ENCODE data around the gene IVNS1ABP. TPM values are rescaled to one million over a fixed set of nuclear protein-coding genes. Genes with fewer than 3 reads are reported as not detected.

Gene IVNS1ABP
- total and polyA plus RNA-seq, 8 donors = 19.3 to 297 (median 54.1) TPM

DNA sequence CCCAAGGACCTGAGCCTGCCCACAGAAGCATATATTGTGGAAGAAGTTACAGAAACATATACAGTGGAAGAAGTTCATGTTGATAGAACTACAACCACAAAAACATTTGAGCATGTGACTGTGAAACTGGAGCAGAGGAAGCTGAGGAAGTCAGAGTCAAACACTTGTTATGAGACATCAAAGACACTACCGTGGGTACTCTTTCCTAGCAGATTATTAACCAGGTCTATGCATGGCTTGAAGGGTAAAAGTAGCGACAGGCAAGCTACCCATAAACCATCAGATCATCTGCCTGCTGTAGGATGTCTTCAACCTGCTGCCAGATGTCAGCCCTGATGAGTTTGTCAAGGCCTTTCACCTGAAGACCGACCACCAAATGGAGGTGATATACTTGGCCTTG is 35.8 kb downstream of the IVNS1ABP start:
- H3K27ac ChIP-seq = no peak overlapping the region
- H3K36me3 ChIP-seq = peaks cover 0 to 30% (median 23%) of the 10 kb centered on the region in 4 donors
- no peaks in the 10 kb centered on the region for H3K9me3 ChIP-seq
- intact Hi-C loops (cut with DNase I; ENCODE audit: low total_unique reads) = no loop called here
- TF ChIP-seq EP300 (IDR thresholded peaks at IDR 0.05) (no peak), POLR2A (IDR thresholded peaks at IDR 0.05) (no peak), POLR2AphosphoS5 (IDR thresholded peaks at IDR 0.05) (no peak)
- TF ChIP-seq, protein P1, sequence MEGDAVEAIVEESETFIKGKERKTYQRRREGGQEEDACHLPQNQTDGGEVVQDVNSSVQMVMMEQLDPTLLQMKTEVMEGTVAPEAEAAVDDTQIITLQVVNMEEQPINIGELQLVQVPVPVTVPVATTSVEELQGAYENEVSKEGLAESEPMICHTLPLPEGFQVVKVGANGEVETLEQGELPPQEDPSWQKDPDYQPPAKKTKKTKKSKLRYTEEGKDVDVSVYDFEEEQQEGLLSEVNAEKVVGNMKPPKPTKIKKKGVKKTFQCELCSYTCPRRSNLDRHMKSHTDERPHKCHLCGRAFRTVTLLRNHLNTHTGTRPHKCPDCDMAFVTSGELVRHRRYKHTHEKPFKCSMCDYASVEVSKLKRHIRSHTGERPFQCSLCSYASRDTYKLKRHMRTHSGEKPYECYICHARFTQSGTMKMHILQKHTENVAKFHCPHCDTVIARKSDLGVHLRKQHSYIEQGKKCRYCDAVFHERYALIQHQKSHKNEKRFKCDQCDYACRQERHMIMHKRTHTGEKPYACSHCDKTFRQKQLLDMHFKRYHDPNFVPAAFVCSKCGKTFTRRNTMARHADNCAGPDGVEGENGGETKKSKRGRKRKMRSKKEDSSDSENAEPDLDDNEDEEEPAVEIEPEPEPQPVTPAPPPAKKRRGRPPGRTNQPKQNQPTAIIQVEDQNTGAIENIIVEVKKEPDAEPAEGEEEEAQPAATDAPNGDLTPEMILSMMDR (IDR thresholded peaks at IDR 0.05) = no peak
- H3K4me3 ChIP-seq = no peak overlapping the region
- H3K27me3 ChIP-seq = no peaks in the 10 kb centered on the region
- WGBS, 5 donors = 67 to 75% (median 71%) methylated on average over 3 of the region's 3 CpGs
- DNase-seq = peak in 1 of 2 donors; percentile 43
- H3K4me1 ChIP-seq = no peaks in the 10 kb centered on the region

DNA sequence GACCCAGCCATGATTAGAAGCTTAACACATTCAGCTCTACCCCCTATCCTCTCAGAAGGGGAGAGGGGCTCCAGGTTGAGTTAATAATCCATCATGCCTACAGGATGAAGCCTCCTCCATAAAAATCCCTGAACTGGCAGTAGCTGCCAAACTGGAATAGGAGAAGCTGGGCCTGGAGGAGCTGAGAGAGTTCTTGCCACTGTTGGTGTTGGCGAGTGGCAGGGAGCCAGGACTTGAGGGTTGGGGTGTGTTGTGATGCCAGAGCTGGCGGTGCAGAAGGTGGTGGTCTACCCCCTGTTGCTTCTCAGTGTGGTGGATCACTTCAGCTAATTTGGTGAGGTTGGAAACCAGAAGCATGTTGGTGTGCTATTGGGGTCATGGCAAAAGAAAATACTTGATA is 36.5 kb downstream of the IVNS1ABP start:
- H3K4me1 ChIP-seq = no peaks in the 10 kb centered on the region
- TF ChIP-seq POLR2A (IDR thresholded peaks at IDR 0.05) = no peak
- TF ChIP-seq, protein P1 (IDR thresholded peaks at IDR 0.05) = no peak
- 88 to 100% (median 99%) methylated on average over 2 of the region's 2 CpGs for WGBS, 5 donors
- H3K27me3 ChIP-seq = no peaks in the 10 kb centered on the region
- intact Hi-C loops (cut with DNase I; ENCODE audit: low total_unique reads) = no loop called here
- H3K4me3 ChIP-seq = no peak overlapping the region
- peaks cover 0 to 30% (median 23%) of the 10 kb centered on the region in 4 donors for H3K36me3 ChIP-seq
- no peak overlapping the region for H3K27ac ChIP-seq
- DNase-seq = no peak
- H3K9me3 ChIP-seq = no peaks in the 10 kb centered on the region

DNA sequence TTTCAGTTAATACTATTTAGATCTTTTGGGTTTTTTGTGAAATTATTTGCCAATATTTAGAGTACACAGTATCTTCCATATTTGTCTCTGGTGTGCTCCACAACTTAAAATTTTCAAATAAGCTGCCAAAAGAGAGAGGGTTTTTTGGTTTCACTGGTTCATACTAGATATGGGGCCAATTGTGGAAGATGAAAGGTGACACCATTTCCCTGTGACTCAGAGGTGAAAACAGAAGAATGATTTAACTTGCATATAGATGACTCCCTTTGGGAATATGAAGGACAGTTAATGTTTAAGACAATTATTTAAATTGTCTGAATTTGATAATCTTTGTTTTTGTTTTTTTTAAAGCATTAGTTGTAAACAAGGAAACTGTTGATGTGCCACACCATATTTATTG is 37.5 kb downstream of the IVNS1ABP start:
- TF ChIP-seq POLR2A (IDR thresholded peaks at IDR 0.05) = no peak
- TF ChIP-seq, protein P1 (IDR thresholded peaks at IDR 0.05) = no peak
- no peak for TF ChIP-seq POLR2AphosphoS5 (IDR thresholded peaks at IDR 0.05)
- TF ChIP-seq EP300 (IDR thresholded peaks at IDR 0.05) = no peak
- intact Hi-C loops (cut with DNase I; ENCODE audit: low total_unique reads) = no loop called here
- H3K27me3 ChIP-seq = no peaks in the 10 kb centered on the region

DNA sequence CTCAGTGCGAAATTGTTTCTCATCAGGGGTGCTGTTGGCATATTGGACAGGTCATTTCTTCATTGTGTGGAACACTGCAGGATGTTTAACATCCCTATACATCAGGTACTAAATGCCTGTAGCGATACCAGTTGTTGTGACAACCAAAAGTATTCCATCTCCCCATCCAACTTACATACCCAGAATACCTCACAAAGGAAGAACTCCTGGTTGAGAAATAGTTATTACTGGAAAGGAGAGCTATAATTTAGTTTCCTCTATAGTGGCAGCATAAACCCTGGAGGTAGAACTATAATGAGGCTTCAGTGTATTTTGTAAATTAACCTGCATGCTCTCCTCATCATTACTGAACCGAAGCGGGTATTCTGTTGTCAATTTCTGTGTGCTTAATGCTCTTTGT is 45.1 kb downstream of the IVNS1ABP start:
- WGBS, 5 donors = 68 to 92% (median 90%) methylated on average over 4 of the region's 4 CpGs

More for the DNA sequence above, 37.5 kb downstream of the IVNS1ABP start:
- Histone ChIP-seq H3K4me1 (no peaks in the 10 kb centered on the region), H3K36me3 (peaks cover 0 to 30% (median 23%) of the 10 kb centered on the region in 4 donors), H3K9me3 (no peaks in the 10 kb centered on the region), H3K27ac (no peak overlapping the region), H3K4me3 (no peak overlapping the region)
- no peak for DNase-seq

More for the DNA sequence above, 45.1 kb downstream of the IVNS1ABP start:
- peaks cover 0 to 3% (median 0%) of the 10 kb centered on the region in 4 donors for H3K36me3 ChIP-seq
- DNase-seq = no peak
- H3K9me3 ChIP-seq = no peaks in the 10 kb centered on the region
- H3K27ac ChIP-seq = no peak overlapping the region
- intact Hi-C loops (cut with DNase I; ENCODE audit: low total_unique reads) = no loop called here
- H3K4me3 ChIP-seq = no peak overlapping the region
- H3K4me1 ChIP-seq = no peaks in the 10 kb centered on the region
- H3K27me3 ChIP-seq = no peaks in the 10 kb centered on the region
- TF ChIP-seq, protein P1 (IDR thresholded peaks at IDR 0.05) = no peak
- no peak for TF ChIP-seq POLR2A (IDR thresholded peaks at IDR 0.05)
- TF ChIP-seq EP300 (IDR thresholded peaks at IDR 0.05) = no peak
- no peak for TF ChIP-seq POLR2AphosphoS5 (IDR thresholded peaks at IDR 0.05)

Data from stomach (tissue), 9 donors.